ENCODE measurements around the gene HOXD10.

HOXD10 gene

DNA sequence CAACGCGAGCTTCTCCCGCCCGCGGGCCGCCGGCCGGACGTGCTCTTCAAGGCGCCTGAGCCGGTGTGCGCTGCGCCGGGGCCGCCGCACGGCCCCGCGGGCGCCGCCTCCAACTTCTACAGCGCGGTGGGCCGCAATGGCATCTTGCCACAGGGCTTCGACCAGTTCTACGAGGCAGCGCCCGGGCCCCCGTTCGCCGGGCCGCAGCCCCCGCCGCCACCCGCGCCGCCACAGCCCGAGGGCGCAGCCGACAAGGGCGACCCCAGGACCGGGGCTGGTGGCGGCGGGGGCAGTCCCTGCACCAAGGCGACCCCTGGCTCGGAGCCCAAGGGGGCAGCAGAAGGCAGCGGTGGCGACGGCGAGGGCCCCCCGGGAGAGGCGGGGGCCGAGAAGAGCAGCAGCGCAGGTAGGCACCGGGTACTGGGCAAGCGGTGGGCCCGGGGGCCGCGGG lies 8.8 kb upstream of the HOXD10 start:
- no peak for FAIRE-seq

DNA sequence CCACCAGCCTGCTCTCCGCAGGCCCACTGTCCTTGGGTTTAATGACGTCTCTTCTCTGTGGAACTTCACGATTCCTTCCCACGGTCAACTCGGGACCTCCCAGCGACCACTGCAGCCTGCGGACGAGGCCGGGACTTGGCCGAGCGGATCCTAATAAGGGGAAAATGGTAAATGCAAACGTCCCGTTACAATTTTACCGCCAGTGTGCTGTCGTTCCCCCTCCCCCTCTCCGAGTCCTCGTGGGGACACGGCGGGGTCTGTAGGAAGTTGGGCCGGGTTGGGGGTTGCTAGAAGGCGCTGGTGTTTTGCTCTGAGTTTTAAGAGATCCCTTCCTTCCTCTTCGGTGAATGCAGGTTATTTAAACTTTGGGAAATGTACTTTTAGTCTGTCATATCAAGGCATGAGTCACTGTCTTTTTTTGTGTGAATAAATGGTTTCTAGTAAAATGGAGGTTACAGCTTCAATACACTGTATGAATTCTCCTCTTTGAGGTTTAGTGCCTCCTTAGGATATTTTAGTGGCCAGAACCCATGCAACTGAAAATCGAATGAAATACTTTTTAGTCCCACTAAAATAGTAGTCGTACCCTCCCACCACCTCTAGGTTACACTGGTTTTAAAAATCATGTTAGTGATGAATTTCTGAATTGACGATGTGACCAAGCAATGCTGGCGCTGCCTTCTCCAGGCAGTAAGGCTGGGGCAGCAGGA lies 7.2 kb upstream of the HOXD10 start:
- no peak for FAIRE-seq

DNA sequence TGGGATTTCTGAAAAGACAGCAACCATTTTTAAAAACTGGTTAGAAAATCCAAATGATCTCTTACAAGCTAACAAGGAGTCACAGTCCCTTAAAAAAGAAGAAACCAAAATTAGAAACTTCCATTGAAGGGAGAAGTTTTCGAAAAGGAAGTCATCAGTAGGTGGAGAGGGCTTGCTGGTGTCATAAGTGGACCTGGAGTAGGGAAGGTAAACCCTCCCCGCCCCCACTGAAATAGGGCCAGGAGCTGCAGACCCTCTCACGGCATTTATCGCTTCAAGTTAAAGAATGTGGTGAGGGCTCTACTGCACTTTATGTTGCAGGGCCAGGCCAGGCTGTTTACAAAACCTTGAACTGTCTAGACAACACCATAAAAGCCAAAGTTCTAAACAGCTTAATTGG lies 6.6 kb upstream of the HOXD10 start:
- FAIRE-seq = no peak

DNA sequence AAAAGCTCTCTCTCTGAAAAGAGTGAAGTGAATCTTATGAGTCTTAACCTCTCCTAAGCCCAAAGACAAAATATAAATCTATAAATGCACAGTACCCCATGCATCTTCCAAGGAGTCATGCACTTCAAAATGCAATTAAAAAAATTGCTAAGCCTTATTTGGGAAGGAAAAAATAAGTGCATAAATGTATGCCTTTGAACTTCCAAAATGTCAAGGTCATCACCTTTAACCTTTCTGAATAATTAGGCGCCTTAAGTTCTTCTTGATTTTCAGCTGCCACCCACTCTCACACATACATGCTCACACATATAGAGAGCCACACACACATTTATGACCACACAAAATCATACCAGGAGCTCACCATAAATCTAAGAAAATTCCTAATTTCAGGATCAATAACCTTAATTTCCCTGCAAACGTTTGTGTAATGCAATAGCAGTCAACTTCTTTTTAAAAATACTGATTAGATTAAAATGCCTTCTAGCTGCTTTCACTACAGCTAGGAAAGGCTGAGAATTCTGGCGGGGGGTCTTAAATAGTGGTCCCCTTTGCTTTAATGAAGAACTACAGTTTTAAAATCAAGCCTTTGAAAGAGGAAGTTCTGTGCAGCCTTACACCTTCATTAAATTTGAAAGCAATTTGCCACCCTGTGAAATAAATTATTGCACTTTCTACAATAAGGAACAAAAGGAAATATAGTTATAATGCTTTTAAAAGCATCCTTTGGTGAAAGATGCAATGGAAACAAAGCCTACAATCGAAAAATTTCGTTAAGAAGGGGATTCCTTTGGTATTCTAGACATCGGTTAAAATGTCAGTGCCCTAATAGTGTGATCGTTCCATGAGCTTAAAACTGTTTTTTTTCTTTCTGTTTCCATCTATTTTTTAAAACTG lies 5.9 kb upstream of the HOXD10 start:
- FAIRE-seq = no peak

DNA sequence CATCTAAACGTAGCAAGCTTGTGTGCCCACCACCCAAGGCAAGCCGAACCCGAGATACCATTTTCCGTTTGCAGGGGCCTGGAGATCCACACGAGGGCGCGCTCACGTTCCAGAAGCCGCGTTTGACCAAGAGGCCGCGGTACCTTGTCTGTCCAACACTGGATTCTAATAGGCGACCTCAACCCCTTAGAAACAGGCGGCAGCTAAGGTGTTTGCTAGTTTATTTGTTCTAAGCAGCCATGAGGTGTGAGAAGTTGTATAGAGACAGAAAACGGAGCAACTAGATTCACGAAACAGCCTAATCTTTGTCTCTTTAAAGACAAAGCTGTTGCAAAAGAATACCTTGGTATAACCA lies 5.3 kb upstream of the HOXD10 start:
- no peak for FAIRE-seq

DNA sequence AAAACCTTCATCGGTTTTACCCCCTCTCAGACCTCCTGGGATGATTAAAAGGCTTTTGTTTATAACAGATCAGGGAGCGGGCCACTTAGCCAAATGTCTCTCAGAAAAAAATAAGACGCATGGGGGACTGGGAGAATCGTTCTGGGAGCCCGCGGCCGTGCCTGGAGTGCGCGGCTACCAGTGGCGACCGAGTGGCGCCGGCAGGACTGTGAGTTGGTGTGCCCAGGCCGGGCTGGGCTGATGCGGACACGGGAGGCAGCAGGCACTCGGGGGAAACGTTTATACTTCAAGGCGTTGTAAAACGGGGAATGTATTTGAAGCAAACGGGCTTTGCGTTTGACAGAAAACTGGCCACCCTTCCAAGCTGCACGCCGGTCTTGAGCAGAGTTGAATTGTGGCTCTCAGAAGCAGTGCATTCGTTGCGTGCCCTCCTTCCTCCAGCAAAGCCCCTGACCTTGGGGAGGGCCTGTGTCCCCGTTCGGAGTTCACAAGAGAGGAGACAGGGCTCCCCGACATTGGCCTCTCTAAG lies 4.7 kb upstream of the HOXD10 start:
- FAIRE-seq = no peak

DNA sequence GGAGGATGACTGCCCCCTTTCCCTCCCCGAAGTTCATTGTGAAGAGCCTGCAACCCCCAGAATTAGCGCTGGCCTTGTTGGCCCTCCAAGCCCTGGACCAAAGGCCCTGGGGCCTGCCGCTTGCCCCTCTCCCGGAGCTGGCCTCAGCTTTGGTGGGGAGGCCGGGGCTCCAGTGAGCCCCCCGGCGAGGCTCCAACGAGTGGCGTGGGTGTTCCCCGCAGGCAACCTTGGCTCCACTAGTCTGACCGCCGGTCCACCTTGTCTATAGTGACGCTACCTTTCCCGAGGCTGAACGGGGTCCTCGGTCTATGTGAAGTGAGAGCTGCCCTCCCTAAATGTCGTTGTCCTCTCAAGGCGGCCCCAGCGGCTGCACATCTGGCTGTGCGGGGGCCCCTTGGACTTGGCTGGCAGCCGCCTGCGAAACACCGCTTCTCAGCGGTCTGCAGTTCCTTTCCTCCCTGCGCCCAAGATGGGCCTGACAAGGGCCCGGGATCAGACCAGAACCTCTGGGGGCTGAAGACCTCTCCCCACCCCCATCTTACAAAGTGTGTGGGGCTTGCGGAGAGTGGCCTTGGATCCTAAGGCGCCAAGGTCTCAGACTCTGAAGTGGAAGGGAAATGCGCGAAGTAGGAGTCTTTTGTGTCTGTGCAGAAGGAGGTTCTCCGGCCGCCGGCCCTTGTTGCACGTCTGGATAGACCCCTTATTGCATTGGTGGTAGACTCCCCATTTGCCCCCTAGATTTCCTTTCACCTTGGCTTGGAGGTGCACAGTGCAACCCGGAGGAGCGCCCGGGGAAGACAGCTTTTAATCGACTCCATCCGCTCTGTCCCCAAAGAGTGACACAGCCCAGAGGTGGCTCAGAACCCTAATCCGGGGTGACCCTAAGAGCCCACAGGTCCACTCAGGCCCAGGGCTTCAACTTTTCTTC lies 3.9 kb upstream of the HOXD10 start:
- FAIRE-seq = no peak

DNA sequence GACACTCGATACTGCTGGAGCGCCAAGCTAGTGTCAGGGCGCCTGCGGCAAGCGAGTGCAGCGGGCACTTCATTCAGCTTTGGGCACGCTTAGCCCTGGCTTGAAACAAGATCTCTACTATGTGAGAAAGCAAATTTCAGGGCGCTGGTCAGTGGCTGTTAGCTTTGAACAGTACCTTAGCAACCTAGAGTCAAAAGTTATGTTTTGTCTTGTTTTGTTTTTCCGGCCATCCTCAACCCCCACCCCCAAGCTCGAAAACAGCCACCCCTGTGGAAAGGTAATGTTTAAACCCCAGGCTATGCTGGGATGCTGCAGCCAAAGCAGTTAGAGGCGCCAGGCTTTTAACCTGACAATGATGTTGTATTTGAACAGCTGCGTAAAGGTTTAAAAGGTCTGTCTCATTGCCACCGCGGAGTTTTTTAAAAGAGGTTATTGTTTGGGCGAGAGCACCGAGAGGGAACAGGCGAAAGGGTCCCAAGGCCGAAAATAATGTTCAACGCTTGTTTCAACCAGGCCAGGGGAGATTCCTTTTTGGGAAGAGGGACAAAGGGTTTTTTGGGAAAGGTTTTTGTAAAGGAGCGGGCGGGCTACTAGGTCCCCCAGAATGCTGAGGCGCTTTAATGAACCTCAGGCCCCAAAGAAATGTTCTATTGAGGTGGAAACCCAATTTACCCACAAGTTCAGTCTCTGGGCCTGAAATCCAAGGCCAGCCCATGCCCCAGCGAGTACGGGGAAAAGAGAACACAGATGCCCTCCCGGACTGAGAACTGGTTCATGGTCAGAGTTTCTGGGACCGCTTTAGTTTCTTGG lies 2.3 kb upstream of the HOXD10 start:
- no peak for FAIRE-seq

DNA sequence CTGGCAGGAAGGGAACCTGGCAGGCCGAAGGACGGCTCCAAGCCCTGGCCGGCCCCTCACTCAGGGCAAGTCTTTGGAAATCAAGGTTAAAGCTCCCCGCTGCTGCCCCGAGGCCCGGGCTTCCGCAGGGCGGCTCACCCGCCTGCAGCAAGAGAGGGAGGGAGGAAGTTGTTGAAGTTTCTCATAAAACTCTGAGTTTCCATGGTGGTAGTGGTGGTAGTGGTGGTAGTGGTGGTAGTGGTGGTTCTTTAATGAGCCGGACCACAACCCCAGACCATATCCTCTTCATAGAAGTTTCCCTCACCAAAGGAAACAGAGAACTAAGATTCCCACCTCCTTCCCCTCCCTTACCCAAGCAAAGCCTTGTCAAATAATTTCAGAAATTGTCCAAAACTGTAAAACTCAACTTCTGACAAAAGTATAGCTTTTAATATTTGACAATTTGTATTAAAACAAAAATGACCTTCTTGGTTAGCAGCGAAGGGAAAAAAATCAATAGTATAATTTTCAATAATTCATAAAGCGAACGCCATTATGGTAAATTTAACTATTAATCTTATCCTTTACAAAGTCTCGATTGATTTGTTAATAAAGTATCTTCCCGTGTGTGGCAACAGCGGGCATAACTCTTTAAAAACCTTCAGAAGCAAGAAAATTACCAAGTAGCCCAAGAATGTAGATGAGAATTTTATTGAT lies 1.5 kb upstream of the HOXD10 start:
- FAIRE-seq = no peak

DNA sequence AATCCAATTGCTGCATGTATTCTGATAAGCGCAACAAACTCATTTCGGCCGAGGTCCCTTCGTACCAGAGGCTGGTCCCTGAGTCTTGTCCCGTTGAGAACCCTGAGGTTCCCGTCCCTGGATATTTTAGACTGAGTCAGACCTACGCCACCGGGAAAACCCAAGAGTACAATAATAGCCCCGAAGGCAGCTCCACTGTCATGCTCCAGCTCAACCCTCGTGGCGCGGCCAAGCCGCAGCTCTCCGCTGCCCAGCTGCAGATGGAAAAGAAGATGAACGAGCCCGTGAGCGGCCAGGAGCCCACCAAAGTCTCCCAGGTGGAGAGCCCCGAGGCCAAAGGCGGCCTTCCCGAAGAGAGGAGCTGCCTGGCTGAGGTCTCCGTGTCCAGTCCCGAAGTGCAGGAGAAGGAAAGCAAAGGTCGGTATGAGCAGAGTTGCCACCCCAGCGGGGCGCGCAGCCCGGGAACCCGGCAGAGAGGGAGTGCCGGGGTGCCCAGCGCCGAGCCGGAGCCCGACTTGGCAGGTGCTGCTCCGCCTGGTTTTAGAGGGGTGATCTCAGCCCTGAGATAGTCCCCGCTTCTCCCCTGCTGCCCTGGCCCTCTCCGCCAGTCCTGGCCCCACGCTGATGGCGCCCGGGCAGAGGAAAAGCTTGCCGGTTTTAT lies 714 bp downstream of the HOXD10 start:
- FAIRE-seq = no peak

DNA sequence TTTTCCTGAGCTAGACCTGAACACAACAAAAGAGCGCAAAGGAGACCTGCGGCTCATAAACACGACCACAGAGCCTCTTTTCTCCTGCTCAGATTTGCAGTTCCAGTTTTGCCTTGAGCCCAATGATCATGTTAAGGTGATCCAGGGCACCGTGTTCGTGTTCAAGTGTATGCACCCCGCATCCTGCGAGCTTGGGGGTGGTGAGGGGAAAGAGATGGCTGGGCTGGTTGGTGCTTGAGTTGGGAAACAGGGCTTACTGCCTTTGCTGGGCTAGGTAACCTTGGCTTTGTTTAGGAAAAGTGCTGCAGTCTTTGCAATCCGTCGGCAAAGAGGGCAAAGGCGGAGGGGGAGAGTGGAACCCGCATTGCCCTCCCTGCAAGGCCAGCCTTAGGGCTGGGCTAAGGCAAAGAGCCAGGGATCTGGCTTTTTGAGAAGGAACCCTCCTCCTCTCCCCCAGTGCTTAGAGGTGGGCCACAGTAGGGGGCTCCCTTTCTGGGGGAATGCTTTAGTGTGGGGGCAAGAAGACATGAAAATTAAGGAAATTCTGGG lies 1.3 kb downstream of the HOXD10 start:
- no peak for FAIRE-seq

DNA sequence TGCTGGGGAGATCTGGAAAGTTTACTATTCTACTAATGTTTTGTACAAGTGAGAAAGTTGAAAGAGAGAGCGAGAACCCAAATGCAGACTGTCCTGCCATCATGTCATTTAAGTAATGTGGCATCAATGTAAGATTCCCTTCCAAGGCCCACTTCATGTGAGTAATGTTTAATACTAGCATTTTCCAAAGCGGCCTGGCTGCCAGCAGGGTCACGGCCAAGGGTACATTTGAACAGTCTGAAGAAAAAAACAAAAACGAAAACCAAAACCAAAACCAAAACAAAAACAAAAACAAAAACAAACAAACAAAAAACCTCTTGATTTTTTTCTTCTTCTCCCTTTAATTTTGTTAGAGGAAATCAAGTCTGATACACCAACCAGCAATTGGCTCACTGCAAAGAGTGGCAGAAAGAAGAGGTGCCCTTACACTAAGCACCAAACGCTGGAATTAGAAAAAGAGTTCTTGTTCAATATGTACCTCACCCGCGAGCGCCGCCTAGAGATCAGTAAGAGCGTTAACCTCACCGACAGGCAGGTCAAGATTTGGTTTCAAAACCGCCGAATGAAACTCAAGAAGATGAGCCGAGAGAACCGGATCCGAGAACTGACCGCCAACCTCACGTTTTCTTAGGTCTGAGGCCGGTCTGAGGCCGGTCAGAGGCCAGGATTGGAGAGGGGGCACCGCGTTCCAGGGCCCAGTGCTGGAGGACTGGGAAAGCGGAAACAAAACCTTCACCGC lies 2.2 kb downstream of the HOXD10 start:
- FAIRE-seq = no peak

DNA sequence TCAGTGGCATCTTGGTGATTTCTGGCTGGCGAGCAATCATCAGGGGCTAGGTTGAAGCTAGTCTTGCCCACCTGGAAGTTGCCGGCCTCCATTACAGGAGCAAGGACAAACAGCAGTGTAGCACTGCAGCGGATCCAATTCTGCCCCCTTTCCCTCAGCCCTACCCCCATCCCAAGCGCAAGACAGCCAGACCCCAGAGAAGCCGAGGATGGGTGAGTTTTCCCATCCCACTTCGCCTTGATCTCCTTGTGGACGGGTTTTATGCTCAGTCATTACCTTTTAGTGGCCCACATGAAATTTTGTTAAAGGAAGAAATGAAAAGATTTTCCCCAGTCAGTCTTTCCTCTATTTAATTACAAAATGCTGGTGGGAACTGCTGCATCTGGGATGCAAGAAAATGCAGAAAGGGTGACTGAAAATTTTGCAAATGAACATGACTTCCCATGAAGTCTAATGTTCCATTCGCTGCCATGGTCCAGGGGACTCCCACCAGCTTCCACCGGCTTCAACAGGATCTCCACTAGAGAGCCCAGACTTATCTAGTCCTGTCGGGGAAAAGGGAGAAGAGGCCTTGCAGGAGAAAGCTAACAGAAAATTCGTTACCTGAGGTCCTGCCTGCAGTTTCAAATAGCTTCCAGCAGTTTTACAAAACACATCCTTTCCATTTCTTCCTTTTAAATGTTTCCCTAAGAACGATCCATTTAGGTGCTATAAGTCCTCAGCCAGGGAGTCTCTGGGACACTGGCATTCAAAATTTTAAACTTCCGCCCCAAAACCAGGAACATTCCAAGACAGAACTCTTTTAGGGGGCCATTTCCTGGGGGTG lies 4.0 kb downstream of the HOXD10 start:
- no peak for FAIRE-seq

DNA sequence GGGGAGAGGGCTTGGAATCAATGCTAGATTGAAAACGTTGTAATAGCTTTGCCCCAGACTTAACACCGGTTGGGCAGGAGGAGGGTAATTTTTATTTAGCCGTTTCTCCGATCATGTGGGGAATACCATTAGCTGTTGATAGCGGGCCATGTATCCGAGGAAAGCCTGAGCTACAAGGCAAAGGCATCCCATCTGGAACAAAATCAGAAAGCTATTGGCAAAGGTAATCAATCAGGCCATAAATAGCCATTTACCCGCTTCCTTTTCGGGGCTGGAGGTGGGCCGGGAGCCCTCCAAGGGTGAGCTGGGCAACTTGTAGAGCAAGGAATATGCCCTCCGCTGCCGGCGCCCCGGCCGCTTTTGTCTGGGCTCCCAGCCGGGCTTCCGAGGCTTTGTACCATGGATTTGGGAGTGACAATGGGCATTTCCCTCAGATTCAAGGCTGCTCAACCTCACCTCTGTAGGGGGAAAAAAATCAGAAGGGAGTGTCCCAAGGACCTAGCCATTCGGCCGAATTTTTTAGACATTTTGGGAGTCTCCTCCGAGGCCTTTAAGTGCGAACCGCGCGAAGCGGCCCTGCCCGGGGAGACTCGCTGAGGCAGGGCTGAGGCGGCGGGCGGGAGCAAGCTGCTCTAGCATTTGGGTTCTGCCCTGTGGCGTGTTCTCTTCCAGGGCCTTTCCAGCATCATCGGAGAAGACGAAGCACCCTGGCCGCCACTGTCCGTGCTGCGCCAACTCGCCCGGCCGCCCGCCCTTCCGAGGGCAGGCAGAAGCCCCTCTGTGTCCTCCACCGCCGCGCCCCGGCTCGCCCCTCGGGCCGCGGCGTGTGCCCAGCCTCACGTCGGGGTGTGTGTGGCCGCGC lies 4.8 kb downstream of the HOXD10 start:
- no peak for FAIRE-seq

DNA sequence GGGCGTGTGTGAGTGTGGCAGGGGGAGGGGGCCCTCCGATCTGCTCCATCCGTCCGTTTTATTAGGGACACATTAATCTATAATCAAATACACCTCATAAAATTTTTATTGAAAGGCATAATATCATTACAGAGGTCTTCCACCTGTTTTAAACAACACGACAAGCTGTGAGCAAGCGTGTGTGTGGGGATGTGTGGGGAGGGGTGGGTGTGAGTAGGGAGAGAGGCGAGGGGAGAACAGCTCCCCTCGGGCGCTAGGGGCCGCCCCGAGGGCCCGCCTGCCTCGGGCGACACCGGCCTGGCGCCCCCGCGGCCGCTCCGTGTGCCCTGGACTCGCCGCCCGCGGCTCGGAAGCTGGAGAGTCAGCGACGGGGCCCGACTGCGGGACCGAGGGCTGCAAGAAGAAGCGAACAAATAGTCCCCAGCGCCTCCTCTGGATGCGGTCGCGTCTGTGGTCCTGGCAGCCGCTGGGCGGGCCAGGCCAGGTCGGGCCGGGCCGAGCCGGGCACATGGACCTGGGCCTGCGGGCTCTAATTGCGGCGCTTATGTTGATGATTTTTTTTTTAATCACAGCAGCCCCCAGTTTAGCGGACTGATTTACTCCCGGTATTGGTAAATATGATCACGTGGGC lies 5.6 kb downstream of the HOXD10 start:
- no peak for FAIRE-seq

DNA sequence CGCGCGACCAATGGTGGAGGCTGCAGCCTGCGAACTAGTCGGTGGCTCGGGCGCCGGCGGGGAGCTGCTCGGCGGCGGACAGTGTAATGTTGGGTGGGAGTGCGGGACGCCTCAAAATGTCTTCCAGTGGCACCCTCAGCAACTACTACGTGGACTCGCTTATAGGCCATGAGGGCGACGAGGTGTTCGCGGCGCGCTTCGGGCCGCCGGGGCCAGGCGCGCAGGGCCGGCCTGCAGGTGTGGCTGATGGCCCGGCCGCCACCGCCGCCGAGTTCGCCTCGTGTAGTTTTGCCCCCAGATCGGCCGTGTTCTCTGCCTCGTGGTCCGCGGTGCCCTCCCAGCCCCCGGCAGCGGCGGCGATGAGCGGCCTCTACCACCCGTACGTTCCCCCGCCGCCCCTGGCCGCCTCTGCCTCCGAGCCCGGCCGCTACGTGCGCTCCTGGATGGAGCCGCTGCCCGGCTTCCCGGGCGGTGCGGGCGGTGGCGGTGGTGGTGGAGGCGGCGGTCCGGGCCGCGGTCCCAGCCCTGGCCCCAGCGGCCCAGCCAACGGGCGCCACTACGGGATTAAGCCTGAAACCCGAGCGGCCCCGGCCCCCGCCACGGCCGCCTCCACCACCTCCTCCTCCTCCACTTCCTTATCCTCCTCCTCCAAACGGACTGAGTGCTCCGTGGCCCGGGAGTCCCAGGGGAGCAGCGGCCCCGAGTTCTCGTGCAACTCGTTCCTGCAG lies 6.3 kb downstream of the HOXD10 start, which contains the start of gene HOXD9:
Gene HOXD9, plus strand, starts transcription at position 37 of the 728 bp plus-strand sequence. Its CDS starts 50 bp downstream, at position 87.
- no peak for FAIRE-seq

Data from colon (tissue), 2 donors.